ENCODE data around the gene GID8. TPM values are rescaled to one million over a fixed set of nuclear protein-coding genes. Genes with fewer than 3 reads are reported as not detected.

Gene GID8
- polyA plus RNA-seq, 2 of the 4 experiments (the other 2 are of a cell fraction): 19.2 to 24.5 TPM

- ATAC-seq: no peak
- no peaks in the 10 kb centered on the region for H3K9me3 ChIP-seq
- ChIA-PET CTCF (interaction anchor here (0.9 to 18.3 kb wide), 13 partner anchors 11 to 110 kb away, joined by 3 to 368 read pairs (median 8); partner anchors contain the start of genes BHLHE23, DIDO1 and GID8), POLR2A (no interaction called here)
- TF ChIP-seq, protein P1, sequence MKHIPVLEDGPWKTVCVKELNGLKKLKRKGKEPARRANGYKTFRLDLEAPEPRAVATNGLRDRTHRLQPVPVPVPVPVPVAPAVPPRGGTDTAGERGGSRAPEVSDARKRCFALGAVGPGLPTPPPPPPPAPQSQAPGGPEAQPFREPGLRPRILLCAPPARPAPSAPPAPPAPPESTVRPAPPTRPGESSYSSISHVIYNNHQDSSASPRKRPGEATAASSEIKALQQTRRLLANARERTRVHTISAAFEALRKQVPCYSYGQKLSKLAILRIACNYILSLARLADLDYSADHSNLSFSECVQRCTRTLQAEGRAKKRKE (CRISPR knock-in tag; IDR thresholded peaks at IDR 0.05; ENCODE audit: low read depth): no peak
- TF ChIP-seq MAZ (IDR thresholded peaks at IDR 0.05; ENCODE audit: borderline replicate concordance, low read depth, low read length) (no peak), MAX (IDR thresholded peaks at IDR 0.05) (no peak), CHD2 (IDR thresholded peaks at IDR 0.05; ENCODE audit: low read length, partially characterized antibody) (no peak), KDM1A (IDR thresholded peaks at IDR 0.05; ENCODE audit: low read depth) (no peak), SMC3 (IDR thresholded peaks at IDR 0.05) (no peak), ZFP36 (IDR thresholded peaks at IDR 0.05; ENCODE audit: borderline replicate concordance, partially characterized antibody) (no peak), EHMT2 (IDR thresholded peaks at IDR 0.05; ENCODE audit: low read depth) (no peak), FOSL2 (IDR thresholded peaks at IDR 0.05) (no peak), FOSL2 (CRISPR knock-in tag; IDR thresholded peaks at IDR 0.05) (no peak), ZC3H11A (IDR thresholded peaks at IDR 0.05) (no peak), PHF8 (IDR thresholded peaks at IDR 0.05; ENCODE audit: borderline replicate concordance, low read depth) (no peak), JUN (IDR thresholded peaks at IDR 0.05) (no peak), HES2 (IDR thresholded peaks at IDR 0.05) (no peak), JUNB (IDR thresholded peaks at IDR 0.05) (no peak), RFX5 (IDR thresholded peaks at IDR 0.05) (no peak)
- TF ChIP-seq, protein P2, sequence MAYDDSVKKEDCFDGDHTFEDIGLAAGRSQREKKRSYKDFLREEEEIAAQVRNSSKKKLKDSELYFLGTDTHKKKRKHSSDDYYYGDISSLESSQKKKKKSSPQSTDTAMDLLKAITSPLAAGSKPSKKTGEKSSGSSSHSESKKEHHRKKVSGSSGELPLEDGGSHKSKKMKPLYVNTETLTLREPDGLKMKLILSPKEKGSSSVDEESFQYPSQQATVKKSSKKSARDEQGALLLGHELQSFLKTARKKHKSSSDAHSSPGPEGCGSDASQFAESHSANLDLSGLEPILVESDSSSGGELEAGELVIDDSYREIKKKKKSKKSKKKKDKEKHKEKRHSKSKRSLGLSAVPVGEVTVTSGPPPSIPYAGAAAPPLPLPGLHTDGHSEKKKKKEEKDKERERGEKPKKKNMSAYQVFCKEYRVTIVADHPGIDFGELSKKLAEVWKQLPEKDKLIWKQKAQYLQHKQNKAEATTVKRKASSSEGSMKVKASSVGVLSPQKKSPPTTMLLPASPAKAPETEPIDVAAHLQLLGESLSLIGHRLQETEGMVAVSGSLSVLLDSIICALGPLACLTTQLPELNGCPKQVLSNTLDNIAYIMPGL (CRISPR knock-in tag; IDR thresholded peaks at IDR 0.05; ENCODE audit: borderline replicate concordance): no peak
- TF ChIP-seq, protein P3, sequence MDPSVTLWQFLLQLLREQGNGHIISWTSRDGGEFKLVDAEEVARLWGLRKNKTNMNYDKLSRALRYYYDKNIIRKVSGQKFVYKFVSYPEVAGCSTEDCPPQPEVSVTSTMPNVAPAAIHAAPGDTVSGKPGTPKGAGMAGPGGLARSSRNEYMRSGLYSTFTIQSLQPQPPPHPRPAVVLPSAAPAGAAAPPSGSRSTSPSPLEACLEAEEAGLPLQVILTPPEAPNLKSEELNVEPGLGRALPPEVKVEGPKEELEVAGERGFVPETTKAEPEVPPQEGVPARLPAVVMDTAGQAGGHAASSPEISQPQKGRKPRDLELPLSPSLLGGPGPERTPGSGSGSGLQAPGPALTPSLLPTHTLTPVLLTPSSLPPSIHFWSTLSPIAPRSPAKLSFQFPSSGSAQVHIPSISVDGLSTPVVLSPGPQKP (IDR thresholded peaks at IDR 0.05; ENCODE audit: low read depth, low read length): no peak
- TF ChIP-seq, protein P4, sequence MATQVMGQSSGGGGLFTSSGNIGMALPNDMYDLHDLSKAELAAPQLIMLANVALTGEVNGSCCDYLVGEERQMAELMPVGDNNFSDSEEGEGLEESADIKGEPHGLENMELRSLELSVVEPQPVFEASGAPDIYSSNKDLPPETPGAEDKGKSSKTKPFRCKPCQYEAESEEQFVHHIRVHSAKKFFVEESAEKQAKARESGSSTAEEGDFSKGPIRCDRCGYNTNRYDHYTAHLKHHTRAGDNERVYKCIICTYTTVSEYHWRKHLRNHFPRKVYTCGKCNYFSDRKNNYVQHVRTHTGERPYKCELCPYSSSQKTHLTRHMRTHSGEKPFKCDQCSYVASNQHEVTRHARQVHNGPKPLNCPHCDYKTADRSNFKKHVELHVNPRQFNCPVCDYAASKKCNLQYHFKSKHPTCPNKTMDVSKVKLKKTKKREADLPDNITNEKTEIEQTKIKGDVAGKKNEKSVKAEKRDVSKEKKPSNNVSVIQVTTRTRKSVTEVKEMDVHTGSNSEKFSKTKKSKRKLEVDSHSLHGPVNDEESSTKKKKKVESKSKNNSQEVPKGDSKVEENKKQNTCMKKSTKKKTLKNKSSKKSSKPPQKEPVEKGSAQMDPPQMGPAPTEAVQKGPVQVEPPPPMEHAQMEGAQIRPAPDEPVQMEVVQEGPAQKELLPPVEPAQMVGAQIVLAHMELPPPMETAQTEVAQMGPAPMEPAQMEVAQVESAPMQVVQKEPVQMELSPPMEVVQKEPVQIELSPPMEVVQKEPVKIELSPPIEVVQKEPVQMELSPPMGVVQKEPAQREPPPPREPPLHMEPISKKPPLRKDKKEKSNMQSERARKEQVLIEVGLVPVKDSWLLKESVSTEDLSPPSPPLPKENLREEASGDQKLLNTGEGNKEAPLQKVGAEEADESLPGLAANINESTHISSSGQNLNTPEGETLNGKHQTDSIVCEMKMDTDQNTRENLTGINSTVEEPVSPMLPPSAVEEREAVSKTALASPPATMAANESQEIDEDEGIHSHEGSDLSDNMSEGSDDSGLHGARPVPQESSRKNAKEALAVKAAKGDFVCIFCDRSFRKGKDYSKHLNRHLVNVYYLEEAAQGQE (IDR thresholded peaks at IDR 0.05): no peak
- 84% methylated on average over 5 of the region's 6 CpGs for WGBS (ENCODE audit: missing lambda C conversion rate)
- H3K4me2 ChIP-seq: no peak overlapping the region
- FAIRE-seq: no peak
- no peak overlapping the region for H3K27ac ChIP-seq
- no peak for DNase-seq (ENCODE audit: low read depth in 1 of 2, low spot score in 1 of 2)
- H3K4me1 ChIP-seq: peaks cover 5% of the 10 kb centered on the region; the same call in 2 of the 3 replicates
- no peak overlapping the region for H3K4me3 ChIP-seq
These were observed 38.3 kb upstream of the GID8 start for GRCh38 chr20:62899633-62900051.

Measured in A549 (cell line).